Endothelial cell of umbilical vein (primary cell): ENCODE data around the gene ORC5. TPM values are rescaled to one million over a fixed set of nuclear protein-coding genes. Genes with fewer than 3 reads are reported as not detected.

Source experiments
- BruUV-seq: library from RNA; stranded (reverse); fragments of 400-500 nt; replicated peaks from 2 replicates; lab custom pipeline; 2021; lab: Mats Ljungman, UMichigan
- CTCF ChIA-PET: fragments of 300-600, 350-600 bp; sonication (Branson Sonifier 250); formaldehyde crosslinking; loops from one replicate; lab custom pipeline; 2021; ENCODE audit warnings: antibody characterized with exemption, inconsistent platforms; lab: Charles Lee
- POLR2A ChIA-PET: fragments of 300-600, 350-600 bp; sonication (Branson Sonifier 250); formaldehyde crosslinking; loops from one replicate; lab custom pipeline; 2021; ENCODE audit warnings: antibody characterized with exemption, inconsistent platforms; lab: Charles Lee
- DNase-seq: peaks from one replicate; pipeline ENCODE4 v3.0.0-alpha.2; 2011; ENCODE audit warnings: low read depth, low spot score
- FAIRE-seq: peaks from 2 replicates; lab custom pipeline; 2011; peaks lifted over from hg19 to GRCh38; lab: Jason Lieb, UNC
- H2AFZ ChIP-seq: 2 replicates; pipeline ENCODE4 v1.6.0; 2012; ENCODE audit warnings: low read depth, low read length, control low read depth, inconsistent platforms
- H3K27ac ChIP-seq: 2 replicates; pipeline ENCODE4 v1.5.1; 2011; ENCODE audit warnings: low read depth, mild to moderate bottlenecking, control low read depth, low read length, moderate library complexity; ENCODE audit not compliant: insufficient read depth
- H3K27me3 ChIP-seq, 2 experiments: 2 replicates each; pipeline versions ENCODE4 v1.6.0 to v1.6.1; 2011; ENCODE audit warnings: low read length in 2 of 2, mixed read lengths in 1 of 2; ENCODE audit not compliant: control insufficient read depth in 2 of 2, insufficient read depth in 2 of 2
- H3K36me3 ChIP-seq, 2 experiments: 2 replicates in 1 of 2; 3 replicates in 1 of 2; pipeline ENCODE4 v1.5.1; 2011; ENCODE audit warnings: low read length in 2 of 2, mild to moderate bottlenecking in 1 of 2, moderate library complexity in 1 of 2; ENCODE audit not compliant: control insufficient read depth in 2 of 2, insufficient read depth in 2 of 2; ENCODE audit errors: extremely low read depth in 1 of 2
- H3K4me1 ChIP-seq: 3 replicates; pipeline ENCODE4 v1.5.1; 2011; ENCODE audit warnings: mild to moderate bottlenecking, low read length; ENCODE audit not compliant: control insufficient read depth, insufficient read depth; ENCODE audit errors: extremely low read depth
- H3K4me2 ChIP-seq: 2 replicates; pipeline ENCODE4 v1.6.1; 2011; ENCODE audit warnings: low read length, control low read depth, mixed read lengths; ENCODE audit not compliant: insufficient read depth
- H3K4me3 ChIP-seq, 3 experiments: fragments of 200-600 bp in 1 of 3; sonication (generic), shearing (Covaris generic) in 1 of 3; replicated peaks in 1 of 3; 2 replicates each; pipeline ENCODE4 v1.5.1; 2011 to 2016; ENCODE audit warnings: control low read depth in 3 of 3, low read length in 3 of 3, mild to moderate bottlenecking in 2 of 3, inconsistent platforms in 1 of 3, low read depth in 1 of 3, moderate library complexity in 1 of 3; ENCODE audit not compliant: insufficient read depth in 1 of 3
- H3K79me2 ChIP-seq: 2 replicates; pipeline ENCODE4 v1.6.0; 2012; ENCODE audit warnings: low read length, inconsistent platforms; ENCODE audit not compliant: control insufficient read depth, insufficient read depth
- H3K9ac ChIP-seq: replicated peaks from 2 replicates; pipeline ENCODE3; 2011; ENCODE audit warnings: low read length, control low read depth; ENCODE audit not compliant: insufficient read depth; ENCODE audit errors: extremely low read depth
- H3K9me1 ChIP-seq: replicated peaks from 3 replicates; pipeline ENCODE4 v1.6.0; 2011; ENCODE audit warnings: mild to moderate bottlenecking, low read length; ENCODE audit not compliant: control insufficient read depth, insufficient read depth; ENCODE audit errors: extremely low read depth
- H3K9me3 ChIP-seq: replicated peaks from 2 replicates; pipeline ENCODE4 v1.5.1; 2012; ENCODE audit warnings: low read length, inconsistent platforms; ENCODE audit not compliant: control insufficient read depth, insufficient read depth
- H4K20me1 ChIP-seq: replicated peaks from 2 replicates; pipeline ENCODE3; 2011; ENCODE audit warnings: mild to moderate bottlenecking, low read length; ENCODE audit not compliant: control insufficient read depth, insufficient read depth; ENCODE audit errors: extremely low read depth
- EZH2 ChIP-seq: IDR thresholded peaks from 2 replicates; pipeline ENCODE4 v1.6.1; 2012; ENCODE audit warnings: borderline replicate concordance, low read depth, mild to moderate bottlenecking, moderate library complexity, low read length, inconsistent platforms; ENCODE audit not compliant: severe bottlenecking
- FOS ChIP-seq: IDR thresholded peaks from 2 replicates; pipeline ENCODE4 v1.6.1; 2011; ENCODE audit warnings: mild to moderate bottlenecking, low read length, moderate library complexity, borderline replicate concordance; ENCODE audit not compliant: insufficient read depth
- GATA2 ChIP-seq: IDR thresholded peaks from 2 replicates; pipeline ENCODE4 v1.7.0; 2011; ENCODE audit warnings: low read depth, mild to moderate bottlenecking, moderate library complexity, mixed read lengths, low read length; ENCODE audit not compliant: insufficient read length, insufficient read depth
- JUN ChIP-seq: IDR thresholded peaks from 2 replicates; pipeline ENCODE4 v1.6.1; 2011; ENCODE audit warnings: borderline replicate concordance, low read depth; ENCODE audit not compliant: insufficient read length, insufficient read depth
- MYC ChIP-seq: IDR thresholded peaks from one replicate; pipeline ENCODE4 v1.6.1; 2011; ENCODE audit warnings: mild to moderate bottlenecking, low read depth, low read length
- POLR2A ChIP-seq: IDR thresholded peaks from 2 replicates; pipeline ENCODE4 v1.6.1; 2012; ENCODE audit warnings: low read depth, mild to moderate bottlenecking, control low read depth, low read length
- POLR2AphosphoS5 ChIP-seq: IDR thresholded peaks from 2 replicates; pipeline ENCODE4 v1.6.1; 2012; ENCODE audit warnings: low read depth, mild to moderate bottlenecking, control low read depth, low read length, moderate library complexity; ENCODE audit not compliant: insufficient read depth
- dilution Hi-C: fragments of 300-500 bp; cut with MboI; formaldehyde crosslinking; loops from one replicate; pipeline ENCODE4 v1.15.0; 2019; ENCODE audit warnings: low sequenced_read_pairs; ENCODE audit not compliant: extremely low pct_ligation_motif_present
- intact Hi-C: fragments of 100-400 bp; cut with micrococcal nuclease; formaldehyde crosslinking; loops from one replicate; pipeline ENCODE4 v1.10.0; 2022
- polyA plus RNA-seq, 4 experiments: library from polyadenylated mRNA; depleted of rRNA in 3 of 4; stranded (reverse) in 3 of 4; unstranded in 1 of 4; fragments of >200 nt; gene quantifications; 2 replicates each; pipeline versions ENCODE4 v1.2.1 to v1.2.3, GENCODE V29; 2011 to 2012; ENCODE audit warnings: missing spikeins in 1 of 4
- total RNA-seq: library from RNA; stranded (reverse); gene quantifications from 2 replicates; pipeline ENCODE4 v1.2.3, GENCODE V29; 2021
- TF ChIP-seq, protein P1 (sequence below), 2 donors: IDR thresholded peaks; 1 replicate in 1 of 2; 2 replicates in 1 of 2; pipeline ENCODE4 v1.5.1; 2011; ENCODE audit warnings: low read length in 2 of 2, mild to moderate bottlenecking in 2 of 2, moderate library complexity in 2 of 2, control low read depth in 1 of 2, inconsistent platforms in 1 of 2, low read depth in 1 of 2; ENCODE audit not compliant: insufficient read depth in 1 of 2; ENCODE audit errors: extremely low read depth in 1 of 2
- TF ChIP-seq, protein P2 (sequence below): IDR thresholded peaks from 2 replicates; pipeline ENCODE4 v1.6.1; 2011; ENCODE audit not compliant: insufficient read depth, insufficient read length

The ORC5 gene
- total and polyA plus RNA-seq, 2 donors (not counting 3 experiments of a cell fraction or from before 2014, with no cell fraction given), result 7.9 to 21.1 TPM

DNA sequence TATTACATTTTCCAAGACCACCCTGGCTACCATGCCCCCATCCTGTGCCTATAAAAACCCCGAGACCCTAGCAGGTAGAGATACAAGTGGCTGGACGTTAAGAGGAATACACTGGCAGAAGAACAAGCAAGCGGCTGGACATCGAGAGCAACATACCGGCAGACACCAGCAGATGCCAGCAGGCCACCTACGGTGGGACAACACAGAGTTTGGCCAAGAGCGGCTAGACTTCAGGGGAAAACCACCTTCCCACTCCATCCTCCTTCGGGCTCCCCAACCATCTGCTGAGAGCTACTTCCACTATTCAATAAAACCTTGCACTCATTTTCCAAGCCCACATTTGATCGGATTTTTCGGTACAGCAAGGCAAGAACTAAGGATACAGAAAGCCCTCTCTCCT is 70.3 kb downstream of the ORC5 start:
- no peak for TF ChIP-seq MYC
- TF ChIP-seq, protein P1, sequence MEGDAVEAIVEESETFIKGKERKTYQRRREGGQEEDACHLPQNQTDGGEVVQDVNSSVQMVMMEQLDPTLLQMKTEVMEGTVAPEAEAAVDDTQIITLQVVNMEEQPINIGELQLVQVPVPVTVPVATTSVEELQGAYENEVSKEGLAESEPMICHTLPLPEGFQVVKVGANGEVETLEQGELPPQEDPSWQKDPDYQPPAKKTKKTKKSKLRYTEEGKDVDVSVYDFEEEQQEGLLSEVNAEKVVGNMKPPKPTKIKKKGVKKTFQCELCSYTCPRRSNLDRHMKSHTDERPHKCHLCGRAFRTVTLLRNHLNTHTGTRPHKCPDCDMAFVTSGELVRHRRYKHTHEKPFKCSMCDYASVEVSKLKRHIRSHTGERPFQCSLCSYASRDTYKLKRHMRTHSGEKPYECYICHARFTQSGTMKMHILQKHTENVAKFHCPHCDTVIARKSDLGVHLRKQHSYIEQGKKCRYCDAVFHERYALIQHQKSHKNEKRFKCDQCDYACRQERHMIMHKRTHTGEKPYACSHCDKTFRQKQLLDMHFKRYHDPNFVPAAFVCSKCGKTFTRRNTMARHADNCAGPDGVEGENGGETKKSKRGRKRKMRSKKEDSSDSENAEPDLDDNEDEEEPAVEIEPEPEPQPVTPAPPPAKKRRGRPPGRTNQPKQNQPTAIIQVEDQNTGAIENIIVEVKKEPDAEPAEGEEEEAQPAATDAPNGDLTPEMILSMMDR (IDR thresholded peaks at IDR 0.05; ENCODE audit: extremely low read depth in 1 of 2, insufficient read depth in 1 of 2, low read depth in 1 of 2, low read length in 2 of 2), result no peak
- no peak for TF ChIP-seq POLR2A
- no peak for TF ChIP-seq FOS
- TF ChIP-seq, protein P2, sequence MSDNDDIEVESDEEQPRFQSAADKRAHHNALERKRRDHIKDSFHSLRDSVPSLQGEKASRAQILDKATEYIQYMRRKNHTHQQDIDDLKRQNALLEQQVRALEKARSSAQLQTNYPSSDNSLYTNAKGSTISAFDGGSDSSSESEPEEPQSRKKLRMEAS, result no peak
- TF ChIP-seq EZH2, result no peak
- TF ChIP-seq POLR2AphosphoS5, result no peak
- TF ChIP-seq JUN, result no peak
- TF ChIP-seq GATA2, result no peak
- H3K36me3 ChIP-seq, result peaks cover 0 to 2% of the 10 kb centered on the region in 2 experiments
- FAIRE-seq (no peak), DNase-seq (no peak)
- no TSS peak for BruUV-seq
- no peak overlapping the region for H2AFZ ChIP-seq
- H3K27ac ChIP-seq, result no peak overlapping the region
- H3K9ac ChIP-seq, result no peak overlapping the region
- ChIA-PET POLR2A (no interaction called here), CTCF (interaction anchor here (1.5 to 2.6 kb wide), 2 partner anchors 11 to 31 kb away, joined by 4 to 6 read pairs; no protein-coding TSS in a partner anchor)
- H3K9me1 ChIP-seq, result no peaks in the 10 kb centered on the region
- dilution Hi-C loops, result no loop called here
- no peaks in the 10 kb centered on the region for H4K20me1 ChIP-seq
- H3K4me1 ChIP-seq, result peaks cover 6% of the 10 kb centered on the region
- no peaks in the 10 kb centered on the region for H3K9me3 ChIP-seq
- no peak overlapping the region for H3K4me2 ChIP-seq
- H3K27me3 ChIP-seq, result no peaks in the 10 kb centered on the region
- H3K4me3 ChIP-seq, result no peak overlapping the region
- intact Hi-C loops, result no loop called here
- H3K79me2 ChIP-seq, result no peaks in the 10 kb centered on the region
